GM12878 (cell line): ENCODE results near the gene SUSD6. TPM values are rescaled to one million over a fixed set of nuclear protein-coding genes. Genes with fewer than 3 reads are reported as not detected.

ENCODE experiments used
- ATAC-seq: fragments of 200-7000 bp; cut with Tn5 transposase; 3 replicates; pipeline ENCODE4 v1.9.1; 2020; ENCODE audit warnings: mild to moderate bottlenecking, moderate library complexity
- BruUV-seq: library from RNA; stranded (reverse); fragments of 400-500 nt; replicated peaks from 2 replicates; lab custom pipeline; 2021; lab: Mats Ljungman, UMichigan
- CTCF ChIA-PET: fragments of 300-600 bp; sonication (Branson Sonifier 250); formaldehyde crosslinking; extraction: SDS; loops from one replicate; lab custom pipeline; 2021; ENCODE audit warnings: inconsistent platforms; lab: Yijun Ruan, JAX
- POLR2A ChIA-PET: fragments of 350-600 bp; formaldehyde crosslinking; extraction: SDS; loops from one replicate; lab custom pipeline; 2021; ENCODE audit warnings: inconsistent platforms; lab: Charles Lee
- RAD21 ChIA-PET: fragments of 300-600 bp; sonication (Branson Sonifier 250); formaldehyde crosslinking; loops from one replicate; lab custom pipeline; 2023; ENCODE audit warnings: antibody characterized with exemption; ENCODE audit not compliant: unreplicated experiment; lab: Charles Lee
- SMC1A ChIA-PET: fragments of 300-600 bp; sonication (Branson Sonifier 250); formaldehyde crosslinking; loops from one replicate; lab custom pipeline; 2023; ENCODE audit not compliant: unreplicated experiment, uncharacterized antibody; lab: Charles Lee
- DNase-seq: peaks from one replicate; pipeline ENCODE4 v3.0.0-alpha.2; 2011; ENCODE audit warnings: low read depth, low spot score
- FAIRE-seq: peaks from 3 replicates; lab custom pipeline; 2011; peaks lifted over from hg19 to GRCh38; lab: Jason Lieb, UNC
- H2AFZ ChIP-seq: 2 replicates; pipeline ENCODE4 v1.6.0; 2011; ENCODE audit warnings: low read depth, low read length, control low read depth; ENCODE audit not compliant: control insufficient read depth
- H3K27ac ChIP-seq: 2 replicates; pipeline ENCODE4 v1.5.1; 2011; ENCODE audit warnings: control low read depth; ENCODE audit not compliant: control insufficient read depth, insufficient read depth
- H3K27me3 ChIP-seq, 2 experiments: replicated peaks in 1 of 2; 2 replicates each; pipeline versions ENCODE4 v1.6.0 to v1.6.1; 2011; ENCODE audit warnings: low read length in 1 of 2; ENCODE audit not compliant: control insufficient read depth in 2 of 2, insufficient read depth in 2 of 2
- H3K36me3 ChIP-seq, 2 experiments: 2 replicates each; pipeline ENCODE4 v1.5.1; 2011; ENCODE audit warnings: low read length in 1 of 2; ENCODE audit not compliant: control insufficient read depth in 2 of 2, insufficient read depth in 2 of 2
- H3K4me1 ChIP-seq: 2 replicates; pipeline ENCODE4 v1.6.1; 2011; ENCODE audit warnings: mild to moderate bottlenecking, low read length, moderate library complexity, mixed read lengths; ENCODE audit not compliant: control insufficient read depth, insufficient read depth
- H3K4me2 ChIP-seq: 2 replicates; pipeline ENCODE4 v1.6.0; 2011; ENCODE audit warnings: control low read depth; ENCODE audit not compliant: control insufficient read depth, insufficient read depth
- H3K4me3 ChIP-seq: fragments of 200-600 bp; sonication (generic); 2 replicates; pipeline ENCODE4 v1.5.1; 2016
- H3K79me2 ChIP-seq: 2 replicates; pipeline ENCODE4 v1.6.0; 2011; ENCODE audit warnings: low read length; ENCODE audit not compliant: control insufficient read depth, insufficient read depth
- H3K9ac ChIP-seq: 2 replicates; pipeline ENCODE4 v1.8.0; 2011; ENCODE audit warnings: low read length, control low read depth, mixed read lengths; ENCODE audit not compliant: control insufficient read depth, insufficient read depth
- H3K9me3 ChIP-seq: replicated peaks from 3 replicates; pipeline ENCODE4 v1.5.1; 2011; ENCODE audit warnings: mild to moderate bottlenecking, low read length; ENCODE audit not compliant: control insufficient read depth, insufficient read depth
- H4K20me1 ChIP-seq: 2 replicates; pipeline ENCODE4 v1.6.0; 2011; ENCODE audit not compliant: control insufficient read depth, insufficient read depth
- BHLHE40 ChIP-seq, 2 experiments: fragments of 450-650 bp in 1 of 2; IDR thresholded peaks; 2 replicates each; pipeline ENCODE4 v1.6.1; 2011 to 2017; ENCODE audit warnings: low read depth in 2 of 2, borderline replicate concordance in 1 of 2, improper control_type of control experiment in 1 of 2, low read length in 1 of 2, mild to moderate bottlenecking in 1 of 2
- BRCA1 ChIP-seq: IDR thresholded peaks from 2 replicates; pipeline ENCODE4 v1.6.1; 2011; ENCODE audit warnings: low read depth, low read length, improper control_type of control experiment
- CBX5 ChIP-seq: sonication (generic); IDR thresholded peaks from 2 replicates; pipeline ENCODE4 v1.6.1; 2016; ENCODE audit warnings: low read depth, moderate library complexity, mild to moderate bottlenecking, inconsistent platforms
- EGR1 ChIP-seq, 2 experiments: IDR thresholded peaks; 1 replicate in 1 of 2; 2 replicates in 1 of 2; pipeline ENCODE4 v1.6.1; 2011 to 2012; ENCODE audit warnings: low read depth in 2 of 2, low read length in 2 of 2, borderline replicate concordance in 1 of 2, mild to moderate bottlenecking in 1 of 2, moderate library complexity in 1 of 2
- FOS ChIP-seq: IDR thresholded peaks from 3 replicates; pipeline ENCODE4 v1.6.1; 2011; ENCODE audit warnings: borderline replicate concordance; ENCODE audit not compliant: insufficient read length; ENCODE audit errors: extremely low read depth
- FOXM1 ChIP-seq: IDR thresholded peaks from 2 replicates; pipeline ENCODE4 v1.6.1; 2012; ENCODE audit warnings: low read depth, mild to moderate bottlenecking, inconsistent platforms, low read length, moderate library complexity
- GATAD2B ChIP-seq: fragments of 450-650 bp; conservative IDR thresholded peaks from 2 replicates; pipeline ENCODE4 v1.6.1; 2017; ENCODE audit warnings: low read depth, mild to moderate bottlenecking, moderate library complexity
- NR2C2 ChIP-seq: IDR thresholded peaks from 2 replicates; pipeline ENCODE4 v1.6.1; 2011; ENCODE audit warnings: borderline replicate concordance, low read depth; ENCODE audit not compliant: control insufficient read depth, insufficient read length
- RUNX3 ChIP-seq: IDR thresholded peaks from 2 replicates; pipeline ENCODE4 v1.6.1; 2012; ENCODE audit warnings: low read length, inconsistent platforms
- SMAD5 ChIP-seq: IDR thresholded peaks from 2 replicates; pipeline ENCODE4 v1.6.1; 2016; ENCODE audit warnings: antibody characterized with exemption, low read depth
- SUZ12 ChIP-seq: fragments of 200-600 bp; sonication (generic); IDR thresholded peaks from one replicate; pipeline ENCODE4 v1.6.1; 2018; ENCODE audit warnings: antibody characterized with exemption, mild to moderate bottlenecking; ENCODE audit not compliant: unreplicated experiment
- TCF7 ChIP-seq: IDR thresholded peaks from 2 replicates; pipeline ENCODE4 v1.6.1; 2014; ENCODE audit warnings: antibody characterized with exemption, borderline replicate concordance
- WGBS: methylation state at CpG from one replicate; pipeline ENCODE4 v1.1.6; 2016; ENCODE audit warnings: low lambda C conversion rate; ENCODE audit not compliant: insufficient replicate concordance, insufficient coverage; ENCODE audit errors: missing lambda C conversion rate; 5-methylcytosine and 5-hydroxymethylcytosine counted together
- in situ Hi-C: fragments of 300-500 bp; cut with MboI; formaldehyde crosslinking; loops from 9 replicates; pipeline ENCODE4 v1.14.3; 2018; ENCODE audit warnings: mixed read lengths
- intact Hi-C: fragments of 100-400 bp; cut with micrococcal nuclease; formaldehyde crosslinking; loops from one replicate; pipeline ENCODE4 v1.14.2; 2022; ENCODE audit not compliant: unreplicated experiment
- polyA plus RNA-seq, 11 experiments: library from polyadenylated mRNA; depleted of rRNA in 4 of 11; unstranded in 6 of 11; stranded (reverse) in 5 of 11; fragments of >200 nt; fragmentation: Nextera tagmentation in 4 of 11; fragmentation: Illumina TruSeq in 1 of 11; extraction: Ambion mirVana in 4 of 11; extraction: Trizol in 1 of 11; gene quantifications; 1 replicate in 1 of 11; 2 replicates in 10 of 11; pipeline versions ENCODE4 v1.2.1 to v1.2.3, GENCODE V29; 2011 to 2016; ENCODE audit warnings: inconsistent platforms in 2 of 11, missing spikeins in 2 of 11, low read depth in 1 of 11
- total RNA-seq, 4 experiments: library from RNA; depleted of rRNA in 3 of 4; stranded (reverse); fragments of >200 nt in 3 of 4; fragmentation: Illumina TruSeq in 1 of 4; extraction: Trizol in 1 of 4; gene quantifications; 2 replicates each; pipeline versions ENCODE4 v1.2.1 to v1.2.3, GENCODE V29; 2013 to 2021
- TF ChIP-seq, protein P1 (sequence below): IDR thresholded peaks from 2 replicates; pipeline ENCODE4 v1.6.1; 2011; ENCODE audit warnings: borderline replicate concordance, low read depth, mild to moderate bottlenecking, moderate library complexity, low read length; ENCODE audit not compliant: insufficient read depth, poor library complexity, severe bottlenecking
- TF ChIP-seq, protein P2 (sequence below): IDR thresholded peaks from 2 replicates; pipeline ENCODE4 v1.6.1; 2012; ENCODE audit warnings: low read depth, low read length, improper control_type of control experiment

SUSD6 gene
- total and polyA plus RNA-seq, 10 of the 15 experiments (the other 5 are each of a cell fraction or from before 2014, with no cell fraction given) = 6.6 to 39.8 (median 20.2) TPM

DNA sequence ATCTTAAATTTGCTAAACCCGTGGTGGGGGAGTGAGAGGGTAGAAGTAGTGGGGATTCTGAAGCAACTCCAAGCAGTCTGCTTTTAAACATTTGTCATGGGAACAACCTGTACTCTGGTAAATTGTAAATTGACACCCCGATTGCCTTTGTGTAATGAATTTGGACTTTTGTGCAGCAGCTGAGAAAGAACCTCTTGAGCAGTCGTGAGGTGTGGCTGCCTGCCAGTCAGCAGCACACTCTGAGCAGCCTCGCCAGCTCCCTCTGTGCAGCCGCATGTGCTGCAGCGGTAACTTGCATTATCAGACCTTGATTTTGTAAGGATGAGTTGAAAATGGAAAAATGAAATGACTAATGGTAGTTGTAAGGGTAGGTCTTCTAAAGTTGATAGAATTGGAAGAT lies 74.3 kb downstream of the SUSD6 start:
- Histone ChIP-seq H3K4me3 (no peak overlapping the region), H2AFZ (no peak overlapping the region), H4K20me1 (peaks cover 9% of the 10 kb centered on the region; the same call in 1 of the 2 replicates), H3K27me3 (no peaks in the 10 kb centered on the region), H3K9ac (no peak overlapping the region), H3K4me2 (peak overlapping the region; percentile 66; the same call in 1 of the 2 replicates), H3K4me1 (peaks cover 48% of the 10 kb centered on the region), H3K79me2 (peaks cover 82% of the 10 kb centered on the region), H3K27ac (peak overlapping the region; percentile 61; the same call in 1 of the 2 replicates), H3K9me3 (no peaks in the 10 kb centered on the region), H3K36me3 (peaks cover 0 to 4% of the 10 kb centered on the region in 2 experiments; a peak in 2 of 4 replicates)
- CTCF ChIA-PET = interaction anchor here (0.6 kb wide), 1 partner anchor 9 kb away, joined by 3 read pairs; no protein-coding TSS in a partner anchor
- TF ChIP-seq, protein P1, sequence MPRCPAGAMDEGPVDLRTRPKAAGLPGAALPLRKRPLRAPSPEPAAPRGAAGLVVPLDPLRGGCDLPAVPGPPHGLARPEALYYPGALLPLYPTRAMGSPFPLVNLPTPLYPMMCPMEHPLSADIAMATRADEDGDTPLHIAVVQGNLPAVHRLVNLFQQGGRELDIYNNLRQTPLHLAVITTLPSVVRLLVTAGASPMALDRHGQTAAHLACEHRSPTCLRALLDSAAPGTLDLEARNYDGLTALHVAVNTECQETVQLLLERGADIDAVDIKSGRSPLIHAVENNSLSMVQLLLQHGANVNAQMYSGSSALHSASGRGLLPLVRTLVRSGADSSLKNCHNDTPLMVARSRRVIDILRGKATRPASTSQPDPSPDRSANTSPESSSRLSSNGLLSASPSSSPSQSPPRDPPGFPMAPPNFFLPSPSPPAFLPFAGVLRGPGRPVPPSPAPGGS = no peak
- TF ChIP-seq, protein P2, sequence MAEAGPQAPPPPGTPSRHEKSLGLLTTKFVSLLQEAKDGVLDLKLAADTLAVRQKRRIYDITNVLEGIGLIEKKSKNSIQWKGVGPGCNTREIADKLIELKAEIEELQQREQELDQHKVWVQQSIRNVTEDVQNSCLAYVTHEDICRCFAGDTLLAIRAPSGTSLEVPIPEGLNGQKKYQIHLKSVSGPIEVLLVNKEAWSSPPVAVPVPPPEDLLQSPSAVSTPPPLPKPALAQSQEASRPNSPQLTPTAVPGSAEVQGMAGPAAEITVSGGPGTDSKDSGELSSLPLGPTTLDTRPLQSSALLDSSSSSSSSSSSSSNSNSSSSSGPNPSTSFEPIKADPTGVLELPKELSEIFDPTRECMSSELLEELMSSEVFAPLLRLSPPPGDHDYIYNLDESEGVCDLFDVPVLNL = no peak
- TF ChIP-seq NR2C2 = no peak
- no peak for TF ChIP-seq FOXM1
- no peak for TF ChIP-seq SMAD5
- no peak for TF ChIP-seq SUZ12
- no peak for TF ChIP-seq TCF7
- TF ChIP-seq RUNX3 = no peak
- no peak for TF ChIP-seq GATAD2B
- no peak for TF ChIP-seq BHLHE40 (IDR thresholded peaks at IDR 0.05; ENCODE audit: borderline replicate concordance in 1 of 2, low read depth in 2 of 2, low read length in 1 of 2)
- no peak for TF ChIP-seq BRCA1
- no peak for TF ChIP-seq EGR1 (IDR thresholded peaks at IDR 0.05; ENCODE audit: borderline replicate concordance in 1 of 2, low read depth in 2 of 2, low read length in 2 of 2)
- TF ChIP-seq FOS = no peak
- no peak for TF ChIP-seq CBX5
- FAIRE-seq (no peak), ATAC-seq (no peak), DNase-seq (no peak)
- in situ Hi-C loops (no loop called here), intact Hi-C loops (no loop called here)
- RAD21 ChIA-PET = interaction anchor here (0.6 to 1.5 kb wide), 5 partner anchors 9 to 78 kb away, joined by 3 to 5 read pairs (median 3); no protein-coding TSS in a partner anchor
- SMC1A ChIA-PET = interaction anchor here (0.6 to 3.2 kb wide), 4 partner anchors 14 to 97 kb away, joined by 3 to 15 read pairs (median 6); no protein-coding TSS in a partner anchor
- BruUV-seq = no TSS peak
- WGBS = 47% methylated on average over 6 of the region's 6 CpGs
- POLR2A ChIA-PET = interaction anchor here (3.3 kb wide), 1 partner anchor 11 kb away, joined by 11 read pairs; no protein-coding TSS in a partner anchor
